Mesenchymal stem cell (in vitro differentiated cells and primary cell): Measurements from ENCODE around the gene SLC4A7.
"Not testable (repeated sequence)": the region's sequence is repeated elsewhere in the genome, so short reads cannot be mapped to it uniquely, and the experiment has no call there.

ENCODE experiments used
- DNase-seq: peaks from one replicate; pipeline ENCODE4 v3.0.0-alpha.2; 2013
- H2AFZ ChIP-seq: one replicate; pipeline ENCODE4 v1.6.1; 2013; ENCODE audit warnings: low read depth, mild to moderate bottlenecking, control low read depth, inconsistent platforms, low read length, moderate library complexity
- H2AK5ac ChIP-seq: 2 replicates; pipeline ENCODE4 v1.6.1; 2013; ENCODE audit warnings: low read length, moderate library complexity, mild to moderate bottlenecking, inconsistent platforms; ENCODE audit not compliant: severe bottlenecking
- H2BK120ac ChIP-seq: one replicate; pipeline ENCODE4 v1.6.1; 2013; ENCODE audit warnings: low read depth, mild to moderate bottlenecking, inconsistent platforms, low read length, moderate library complexity
- H2BK12ac ChIP-seq, 2 experiments: one replicate each; pipeline ENCODE4 v1.6.1; 2013; ENCODE audit warnings: inconsistent platforms in 2 of 2, low read length in 2 of 2, mild to moderate bottlenecking in 2 of 2, moderate library complexity in 2 of 2, control low read depth in 1 of 2
- H2BK15ac ChIP-seq: one replicate; pipeline ENCODE4 v1.6.1; 2013; ENCODE audit warnings: mild to moderate bottlenecking, low read depth, inconsistent platforms; ENCODE audit not compliant: poor library complexity, severe bottlenecking
- H2BK5ac ChIP-seq: 2 replicates; pipeline ENCODE4 v1.6.1; 2013; ENCODE audit warnings: low read depth, mild to moderate bottlenecking, low read length, control low read depth, inconsistent platforms; ENCODE audit not compliant: poor library complexity, severe bottlenecking
- H3K14ac ChIP-seq, 2 experiments: one replicate each; pipeline ENCODE4 v1.6.1; 2013; ENCODE audit warnings: inconsistent platforms in 2 of 2, low read length in 2 of 2, control low read depth in 1 of 2, mild to moderate bottlenecking in 1 of 2, moderate library complexity in 1 of 2
- H3K18ac ChIP-seq, 2 experiments: one replicate each; pipeline ENCODE4 v1.6.1; 2013; ENCODE audit warnings: inconsistent platforms in 2 of 2, low read length in 2 of 2, control low read depth in 1 of 2, low read depth in 1 of 2, mild to moderate bottlenecking in 1 of 2
- H3K23ac ChIP-seq, 2 experiments: one replicate each; pipeline ENCODE4 v1.6.1; 2013; ENCODE audit warnings: inconsistent platforms in 2 of 2, low read length in 2 of 2, mild to moderate bottlenecking in 2 of 2, moderate library complexity in 2 of 2, control low read depth in 1 of 2
- H3K27ac ChIP-seq: 2 replicates; pipeline ENCODE4 v1.5.1; 2013; ENCODE audit warnings: mild to moderate bottlenecking, moderate library complexity, low read length, control low read depth, inconsistent platforms; ENCODE audit not compliant: poor library complexity, severe bottlenecking
- H3K27me3 ChIP-seq, 2 experiments: 2 replicates each; pipeline versions ENCODE4 v1.6.1 to v1.7.0; 2013; ENCODE audit warnings: low read length in 2 of 2, mild to moderate bottlenecking in 2 of 2, moderate library complexity in 2 of 2, control low read depth in 1 of 2, inconsistent platforms in 1 of 2; ENCODE audit not compliant: control insufficient read depth in 1 of 2, insufficient read depth in 1 of 2
- H3K36me3 ChIP-seq, 2 experiments: 2 replicates each; pipeline versions ENCODE4 v1.6.1 to v1.7.0; 2013; ENCODE audit warnings: low read length in 2 of 2, control low read depth in 1 of 2, inconsistent platforms in 1 of 2, low read depth in 1 of 2, mild to moderate bottlenecking in 1 of 2; ENCODE audit not compliant: insufficient read depth in 2 of 2, control insufficient read depth in 1 of 2
- H3K4ac ChIP-seq, 2 experiments: one replicate each; pipeline ENCODE4 v1.6.1; 2013; ENCODE audit warnings: inconsistent platforms in 2 of 2, low read length in 2 of 2, mild to moderate bottlenecking in 2 of 2, moderate library complexity in 2 of 2, control low read depth in 1 of 2, low read depth in 1 of 2
- H3K4me1 ChIP-seq: 2 replicates; pipeline ENCODE4 v1.6.1; 2013; ENCODE audit warnings: low read depth, low read length, control low read depth; ENCODE audit not compliant: control insufficient read depth, insufficient read depth
- H3K4me2 ChIP-seq: 2 replicates; pipeline ENCODE4 v1.6.1; 2013; ENCODE audit warnings: low read length, mild to moderate bottlenecking, inconsistent platforms; ENCODE audit not compliant: poor library complexity, severe bottlenecking
- H3K4me3 ChIP-seq, 2 experiments: 2 replicates each; pipeline versions ENCODE4 v1.5.1 to v1.7.0; 2013; ENCODE audit warnings: low read length in 2 of 2, mild to moderate bottlenecking in 2 of 2, control low read depth in 1 of 2, low read depth in 1 of 2; ENCODE audit not compliant: insufficient read depth in 1 of 2
- H3K79me1 ChIP-seq: replicated peaks from 2 replicates; pipeline ENCODE4 v1.6.1; 2013; ENCODE audit warnings: mild to moderate bottlenecking, control low read depth, low read length, inconsistent platforms; ENCODE audit not compliant: poor library complexity, severe bottlenecking
- H3K9ac ChIP-seq: 2 replicates; pipeline ENCODE4 v1.7.0; 2013; ENCODE audit warnings: mild to moderate bottlenecking, low read length, moderate library complexity
- H3K9me3 ChIP-seq: 2 replicates; pipeline ENCODE4 v1.7.0; 2013; ENCODE audit warnings: mild to moderate bottlenecking, low read length; ENCODE audit not compliant: control insufficient read depth
- H4K8ac ChIP-seq: one replicate; pipeline ENCODE4 v1.6.1; 2013; ENCODE audit warnings: inconsistent platforms, mild to moderate bottlenecking, low read length, moderate library complexity
- H4K91ac ChIP-seq: one replicate; pipeline ENCODE4 v1.6.1; 2013; ENCODE audit warnings: mild to moderate bottlenecking, low read length, inconsistent platforms
- WGBS: methylation state at CpG from one replicate; pipeline ENCODE4 v1.1.7; 2013; ENCODE audit warnings: mixed read lengths; 5-methylcytosine and 5-hydroxymethylcytosine counted together

The SLC4A7 gene

DNA sequence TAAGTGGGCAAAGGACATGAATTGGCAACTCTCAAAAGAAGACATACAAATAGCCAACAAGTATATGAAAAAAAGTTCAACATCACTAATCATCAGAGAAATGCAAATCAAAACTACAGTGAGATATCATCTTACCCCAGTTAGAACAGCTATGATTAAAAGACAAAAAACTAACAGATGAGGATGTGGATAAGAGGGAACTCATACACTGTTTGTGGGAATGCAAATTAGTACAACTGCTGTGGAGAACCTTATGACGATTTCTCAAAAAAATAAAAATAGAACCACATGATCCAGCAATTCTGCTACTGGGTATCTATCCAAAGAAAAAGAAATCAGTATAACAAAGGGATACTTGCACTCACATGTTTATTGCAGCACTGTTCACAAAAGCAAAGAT, 143.7 kb downstream of the SLC4A7 start:
- DNase-seq = no peak
- Histone ChIP-seq H4K91ac (no peak overlapping the region), H3K36me3 (peaks cover 0 to 73% of the 10 kb centered on the region in 2 experiments), H4K8ac (no peak overlapping the region), H3K9ac (no peak overlapping the region), H3K4ac (no peak overlapping the region), H3K23ac (no peak overlapping the region), H3K14ac (no peak overlapping the region), H3K4me2 (no peak overlapping the region), H2BK120ac (no peak overlapping the region), H2BK5ac (no peak overlapping the region), H2AK5ac (no peak overlapping the region), H3K4me3 (no peak overlapping the region), H3K4me1 (no peaks in the 10 kb centered on the region), H3K18ac (no peak overlapping the region), H2AFZ (no peak overlapping the region), H2BK12ac (no peak overlapping the region), H3K27me3 (no peaks in the 10 kb centered on the region), H3K27ac (no peak overlapping the region), H3K79me1 (no peaks in the 10 kb centered on the region), H2BK15ac (no peak overlapping the region), H3K9me3 (no peaks in the 10 kb centered on the region)
- WGBS = 100% methylated on average over 1 of the region's 1 CpG

DNA sequence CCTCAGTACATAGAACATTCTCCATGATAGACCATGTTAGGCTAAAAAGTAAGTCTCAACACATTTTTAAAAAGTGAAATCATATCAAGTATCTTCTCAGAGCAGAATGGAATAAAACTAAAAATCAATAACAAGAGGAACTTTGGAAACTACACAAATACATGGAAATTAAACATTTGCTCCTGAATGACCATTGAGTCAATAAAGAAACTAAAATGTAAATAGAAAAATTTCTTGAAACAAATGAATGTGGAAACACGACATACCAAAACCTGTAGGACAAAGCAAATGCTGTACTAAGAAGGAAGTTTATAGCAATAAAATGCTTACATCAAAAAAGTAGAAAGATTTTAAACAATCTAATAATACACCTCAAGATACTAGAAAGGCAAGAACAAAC, 148.6 kb downstream of the SLC4A7 start:
- Histone ChIP-seq H3K14ac (no peak overlapping the region), H2BK5ac (no peak overlapping the region), H2BK120ac (no peak overlapping the region), H4K91ac (no peak overlapping the region), H3K9ac (no peak overlapping the region), H3K18ac (no peak overlapping the region), H3K23ac (no peak overlapping the region), H3K4ac (no peak overlapping the region), H2BK15ac (no peak overlapping the region), H3K36me3 (peaks cover 0 to 61% of the 10 kb centered on the region in 2 experiments), H3K9me3 (no peaks in the 10 kb centered on the region), H3K79me1 (no peaks in the 10 kb centered on the region), H2AK5ac (no peak overlapping the region), H3K27me3 (no peaks in the 10 kb centered on the region), H3K4me3 (no peak overlapping the region), H4K8ac (no peak overlapping the region), H3K4me1 (no peaks in the 10 kb centered on the region), H2BK12ac (no peak overlapping the region), H3K4me2 (no peak overlapping the region), H2AFZ (no peak overlapping the region), H3K27ac (no peak overlapping the region)
- WGBS = no CpG with 5 or more reads among the region's 1 CpG
- no peak for DNase-seq

DNA sequence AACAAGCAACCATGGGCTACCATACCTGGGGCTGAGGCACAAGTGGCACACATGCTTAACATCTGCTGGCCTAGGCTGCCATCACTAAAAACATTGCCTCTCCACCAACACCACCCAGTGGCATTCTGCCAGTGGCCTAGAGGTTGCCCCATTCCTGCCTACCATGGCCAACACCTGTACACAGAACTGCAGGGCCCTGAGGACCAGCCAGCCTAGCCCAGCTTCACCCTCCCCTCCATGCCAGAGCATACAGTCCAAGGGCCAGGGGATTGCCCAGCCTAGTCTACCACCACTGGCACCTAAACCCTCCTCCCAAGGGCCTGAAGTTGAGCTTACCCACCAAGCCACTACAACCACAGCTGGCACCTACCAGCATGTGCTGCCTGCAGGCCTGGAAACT, 150.3 kb downstream of the SLC4A7 start:
- no peak overlapping the region for H3K27ac ChIP-seq
- H3K23ac ChIP-seq = no peak overlapping the region
- H3K36me3 ChIP-seq = peaks cover 0 to 66% of the 10 kb centered on the region in 2 experiments
- H3K9ac ChIP-seq = no peak overlapping the region
- H3K18ac ChIP-seq = no peak overlapping the region
- no peak overlapping the region for H3K4ac ChIP-seq
- no peaks in the 10 kb centered on the region for H3K9me3 ChIP-seq
- no peak overlapping the region for H2AK5ac ChIP-seq
- H3K4me1 ChIP-seq = no peaks in the 10 kb centered on the region
- no peaks in the 10 kb centered on the region for H3K79me1 ChIP-seq
- no peak overlapping the region for H2BK5ac ChIP-seq
- no peak overlapping the region for H2BK120ac ChIP-seq
- no peak overlapping the region for H3K4me3 ChIP-seq
- no peak overlapping the region for H2BK12ac ChIP-seq
- H3K27me3 ChIP-seq = no peaks in the 10 kb centered on the region
- no peak for DNase-seq
- H3K4me2 ChIP-seq = no peak overlapping the region
- no peak overlapping the region for H4K91ac ChIP-seq
- H4K8ac ChIP-seq = no peak overlapping the region
- H2BK15ac ChIP-seq = no peak overlapping the region
- no peak overlapping the region for H2AFZ ChIP-seq
- no peak overlapping the region for H3K14ac ChIP-seq

DNA sequence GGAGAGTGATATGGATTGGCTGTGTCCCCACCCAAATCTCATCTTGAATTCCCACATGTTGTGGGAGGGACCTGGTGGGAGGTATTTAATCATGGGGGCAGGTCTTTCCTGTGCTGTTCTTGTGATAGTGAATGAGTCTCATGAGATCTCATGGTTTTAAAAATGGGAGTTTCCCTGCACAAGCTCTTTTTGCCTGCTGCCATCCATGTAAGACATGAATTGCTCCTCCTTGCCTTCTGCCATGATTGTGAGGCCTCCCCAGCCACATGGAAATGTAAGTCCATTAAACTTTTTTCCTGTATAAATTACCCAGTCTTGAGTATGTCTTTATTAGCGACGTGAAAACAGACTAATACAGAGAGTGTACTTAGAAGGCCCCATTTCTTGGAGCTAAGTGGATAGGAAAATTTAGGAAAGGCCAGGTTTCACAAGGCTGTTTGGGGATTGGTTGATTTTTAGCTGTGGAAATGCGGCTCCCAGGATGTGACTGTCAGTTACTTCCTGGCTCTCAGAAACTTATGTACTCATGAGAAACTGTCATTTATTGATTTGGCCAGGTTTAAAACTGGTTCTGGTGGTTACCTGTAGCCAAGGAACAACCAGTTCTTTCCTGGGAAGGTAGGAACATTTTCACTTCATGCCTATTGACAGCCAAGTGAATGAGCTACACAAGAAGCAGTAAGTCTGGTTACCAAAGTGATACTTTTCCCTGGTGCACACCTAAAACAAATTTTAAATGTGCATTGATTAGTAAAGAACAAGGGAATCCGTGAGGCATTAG, 155.0 kb downstream of the SLC4A7 start:
- H2BK120ac ChIP-seq, H2BK12ac ChIP-seq, H3K4me3 ChIP-seq, H3K9ac ChIP-seq, H4K91ac ChIP-seq, H3K4me1 ChIP-seq, H2AK5ac ChIP-seq, H3K18ac ChIP-seq, H4K8ac ChIP-seq, H2BK15ac ChIP-seq, H3K4me2 ChIP-seq, H3K14ac ChIP-seq, H2BK5ac ChIP-seq, H3K27ac ChIP-seq, H2AFZ ChIP-seq, H3K9me3 ChIP-seq, H3K27me3 ChIP-seq, H3K23ac ChIP-seq, H3K4ac ChIP-seq, DNase-seq, H3K79me1 ChIP-seq: not testable (repeated sequence)
- whole genome bisulfite sequencing = 96% methylated on average over 4 of the region's 4 CpGs
- peaks cover 0 to 63% of the 10 kb centered on the region in 2 experiments for H3K36me3 ChIP-seq
